Heart left ventricle (tissue), 13 donors: ENCODE data around the gene PLCB1.

Experiments used
- CTCF ChIP-seq, 12 donors: fragments of 200-600 bp; sonication (generic) in 4 of 12; IDR thresholded peaks; one replicate each; pipeline versions ENCODE4 v1.5.0 to v1.8.0; 2018 to 2022; ENCODE audit warnings: antibody characterized with exemption in 12 of 12, mild to moderate bottlenecking in 5 of 12
- POLR2A ChIP-seq, 2 donors: fragments of 450-650 bp; IDR thresholded peaks; one replicate each; pipeline ENCODE4 v1.6.1; 2017; ENCODE audit warnings: antibody characterized with exemption in 2 of 2, mild to moderate bottlenecking in 2 of 2, moderate library complexity in 2 of 2
- donor health status: ischemic (EF 13 %, LVEDD 7.1; RV severe dilation, severe dysfunction).
- donor health status: DM: no; HTN: yes; CAD: no.
- donor health status: DM: no; HTN: no; CAD: no.
- donor health status: ischemic (EF 25% LVEDD 6.9; RV normal size, moderate dysfunction).
- donor health status: ischemic (EF 25% LVEDD 5.7; RV mildly dilated, moderate dysfunction).
- donor health status: ischemic (EF 35%, LVEDD 5.7; RV mildly dilated, moderate dysfunction).
- donor health status: nonischemic (EF 11% LVEDD 7.7; RV severe dilation, severe dysfunction).
- donor health status: DM: yes; HTN: yes; CAD: no.
- donor health status: PGD.
- donor health status: ischemic (EF 29% LVEDD 5.4; RV normal size, mild dysfunction).
- donor health status: nonischemic (EF 23%, LVEDD 6.1; RV moderate dilation, normal function).

- TF ChIP-seq CTCF (IDR thresholded peaks at IDR 0.05) (no peak), POLR2A (IDR thresholded peaks at IDR 0.05) (no peak)
Observed at GRCh38 chr20:8151372-8151771, 19.3 kb downstream of the PLCB1 start.
